Uterus (tissue), 4 donors: Measurements from ENCODE around the gene IL1RAP. TPM values are rescaled to one million over a fixed set of nuclear protein-coding genes. Genes with fewer than 3 reads are reported as not detected.

Experiments
- DNase-seq, 2 donors: peaks; one replicate each; pipeline ENCODE4 v3.0.0-alpha.2; 2019 to 2020
- H3K27ac ChIP-seq, 2 donors: fragments of 200-600 bp; sonication (generic); 1 replicate in 1 of 2; 2 replicates in 1 of 2; pipeline ENCODE4 v1.5.1; 2016 to 2018
- H3K27me3 ChIP-seq, 2 donors: fragments of 200-600 bp; sonication (generic); one replicate each; pipeline ENCODE4 v1.5.1; 2018 to 2019; ENCODE audit warnings: control low read depth in 1 of 2
- H3K36me3 ChIP-seq, 2 donors: fragments of 200-600 bp; sonication (generic); one replicate each; pipeline ENCODE4 v1.5.1; 2019; ENCODE audit warnings: control low read depth in 1 of 2
- H3K4me1 ChIP-seq, 2 donors: fragments of 200-600 bp; sonication (generic); one replicate each; pipeline ENCODE4 v1.5.1; 2018 to 2019; ENCODE audit warnings: control low read depth in 1 of 2
- H3K4me3 ChIP-seq, 2 donors: fragments of 200-600 bp; sonication (generic); 1 replicate in 1 of 2; 2 replicates in 1 of 2; pipeline ENCODE4 v1.5.1; 2018 to 2019; ENCODE audit warnings: mild to moderate bottlenecking in 1 of 2
- H3K9me3 ChIP-seq, 2 donors: fragments of 200-600 bp; sonication (generic); one replicate each; pipeline ENCODE4 v1.5.1; 2019; ENCODE audit warnings: control low read depth in 1 of 2
- POLR2A ChIP-seq, 2 donors: fragments of 450-650 bp; IDR thresholded peaks; one replicate each; pipeline ENCODE4 v1.6.1; 2016; ENCODE audit warnings: antibody characterized with exemption in 2 of 2, mild to moderate bottlenecking in 1 of 2, moderate library complexity in 1 of 2
- intact Hi-C: fragments of 100-400 bp; cut with DNase I; formaldehyde crosslinking; loops from one replicate; pipeline ENCODE4 v1.15.1; 2023; ENCODE audit warnings: low total_unique reads
- total RNA-seq, 4 donors: library from RNA; depleted of rRNA in 3 of 4; stranded (reverse); fragments of >200 nt in 3 of 4; gene quantifications; one replicate each; pipeline versions ENCODE4 v1.1.0 to v1.2.4, GENCODE V29; 2014 to 2023
- TF ChIP-seq, protein P1 (sequence below), 4 experiments: fragments of 200-600 bp in 2 of 4; fragments of 450-650 bp in 2 of 4; sonication (generic) in 2 of 4; IDR thresholded peaks; one replicate each; pipeline ENCODE4 v1.5.1; 2016 to 2019; ENCODE audit warnings: antibody characterized with exemption in 4 of 4, mild to moderate bottlenecking in 2 of 4, moderate library complexity in 1 of 4
- donor health status: DM: yes; HTN: yes; CAD: no.

Gene IL1RAP
- total RNA-seq, 4 donors from 2014 or later, result 2.8 to 26.8 (median 10.4) TPM

DNA sequence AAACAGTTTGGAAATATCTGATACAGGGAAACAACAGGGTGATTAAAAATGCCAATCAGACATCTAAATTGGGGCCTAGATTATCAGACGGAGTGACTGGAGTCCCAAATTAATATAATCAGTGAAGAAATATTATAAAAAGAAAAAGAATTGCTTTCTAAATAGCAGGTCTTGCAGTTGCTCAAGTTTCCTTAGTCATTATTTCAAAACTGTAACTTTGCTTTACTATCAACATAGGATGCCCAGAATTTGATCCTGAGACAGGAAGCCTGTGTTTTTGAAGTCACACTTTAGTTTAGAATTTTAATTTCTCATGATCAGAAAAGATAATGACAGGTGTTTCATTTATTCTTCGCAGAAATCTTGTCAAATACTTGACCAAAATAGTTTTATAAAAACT lies 105.9 kb downstream of the IL1RAP start:
- TF ChIP-seq POLR2A (IDR thresholded peaks at IDR 0.05), result no peak
- TF ChIP-seq, protein P1, sequence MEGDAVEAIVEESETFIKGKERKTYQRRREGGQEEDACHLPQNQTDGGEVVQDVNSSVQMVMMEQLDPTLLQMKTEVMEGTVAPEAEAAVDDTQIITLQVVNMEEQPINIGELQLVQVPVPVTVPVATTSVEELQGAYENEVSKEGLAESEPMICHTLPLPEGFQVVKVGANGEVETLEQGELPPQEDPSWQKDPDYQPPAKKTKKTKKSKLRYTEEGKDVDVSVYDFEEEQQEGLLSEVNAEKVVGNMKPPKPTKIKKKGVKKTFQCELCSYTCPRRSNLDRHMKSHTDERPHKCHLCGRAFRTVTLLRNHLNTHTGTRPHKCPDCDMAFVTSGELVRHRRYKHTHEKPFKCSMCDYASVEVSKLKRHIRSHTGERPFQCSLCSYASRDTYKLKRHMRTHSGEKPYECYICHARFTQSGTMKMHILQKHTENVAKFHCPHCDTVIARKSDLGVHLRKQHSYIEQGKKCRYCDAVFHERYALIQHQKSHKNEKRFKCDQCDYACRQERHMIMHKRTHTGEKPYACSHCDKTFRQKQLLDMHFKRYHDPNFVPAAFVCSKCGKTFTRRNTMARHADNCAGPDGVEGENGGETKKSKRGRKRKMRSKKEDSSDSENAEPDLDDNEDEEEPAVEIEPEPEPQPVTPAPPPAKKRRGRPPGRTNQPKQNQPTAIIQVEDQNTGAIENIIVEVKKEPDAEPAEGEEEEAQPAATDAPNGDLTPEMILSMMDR (IDR thresholded peaks at IDR 0.05), result no peak
- no peak for DNase-seq
- Histone ChIP-seq H3K27ac (no peak overlapping the region), H3K4me1 (no peaks in the 10 kb centered on the region), H3K36me3 (no peaks in the 10 kb centered on the region), H3K9me3 (no peaks in the 10 kb centered on the region), H3K4me3 (no peak overlapping the region), H3K27me3 (no peaks in the 10 kb centered on the region)
- intact Hi-C loops, result no loop called here

DNA sequence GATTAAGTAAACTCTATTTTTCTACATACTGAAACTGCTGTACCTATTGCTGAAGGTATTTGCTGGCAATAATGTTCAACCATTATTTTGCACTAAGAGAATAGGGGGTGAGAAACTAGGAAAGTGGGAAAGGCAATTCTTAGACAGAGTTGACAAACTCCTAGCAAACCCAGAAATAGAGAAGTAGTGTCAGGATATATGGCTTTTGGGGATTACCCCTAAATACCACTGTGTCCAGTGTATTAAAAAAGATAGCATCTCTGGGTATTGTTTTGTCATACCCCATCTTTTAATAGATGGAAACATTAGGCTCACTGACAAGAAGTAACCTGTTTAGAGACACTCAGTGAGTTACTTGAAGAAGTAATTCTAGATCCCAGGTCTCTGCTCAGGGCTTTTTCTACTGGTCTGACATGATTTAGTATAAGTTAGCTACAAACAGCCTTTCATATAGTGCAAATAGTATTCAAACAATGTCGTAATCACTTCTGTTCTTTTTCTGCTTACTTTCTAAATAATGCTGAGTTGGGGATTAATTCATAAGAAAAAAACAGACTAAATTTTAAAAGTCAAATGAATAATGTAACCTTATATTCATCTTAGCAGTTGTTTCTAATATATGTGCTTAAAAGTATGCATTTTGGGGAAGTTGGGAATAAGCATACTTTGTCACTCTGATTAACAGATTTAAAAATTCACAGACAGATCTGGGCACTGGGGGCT lies 107.2 kb downstream of the IL1RAP start:
- Histone ChIP-seq H3K36me3 (no peaks in the 10 kb centered on the region), H3K9me3 (no peaks in the 10 kb centered on the region), H3K27me3 (no peaks in the 10 kb centered on the region), H3K4me1 (no peaks in the 10 kb centered on the region), H3K27ac (no peak overlapping the region), H3K4me3 (no peak overlapping the region)
- TF ChIP-seq, protein P1 (IDR thresholded peaks at IDR 0.05), result no peak
- no peak for TF ChIP-seq POLR2A (IDR thresholded peaks at IDR 0.05)
- DNase-seq, result no peak
- intact Hi-C loops, result no loop called here

DNA sequence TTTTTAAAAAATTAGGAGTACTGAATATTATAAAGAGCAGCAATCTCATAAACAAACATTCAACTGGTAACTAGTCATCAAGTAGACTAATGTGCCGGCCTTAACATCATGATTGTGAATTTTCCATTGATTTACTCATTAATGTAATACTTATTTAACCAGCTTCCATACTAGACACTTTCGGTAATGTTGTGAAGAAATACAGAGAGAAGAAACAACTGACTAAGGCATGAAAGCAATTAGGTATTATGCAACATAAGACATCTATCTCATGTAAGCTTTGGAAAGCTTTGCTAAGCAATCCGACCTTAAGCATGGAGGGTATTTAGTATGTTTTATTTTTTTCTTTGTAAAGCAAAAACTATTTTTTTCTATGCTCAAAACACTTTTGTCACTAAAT lies 108.0 kb downstream of the IL1RAP start:
- no peak for DNase-seq
- intact Hi-C loops, result no loop called here
- no peaks in the 10 kb centered on the region for H3K27me3 ChIP-seq
- TF ChIP-seq POLR2A (IDR thresholded peaks at IDR 0.05), result no peak
- TF ChIP-seq, protein P1 (IDR thresholded peaks at IDR 0.05), result no peak
- no peak overlapping the region for H3K4me3 ChIP-seq
- no peaks in the 10 kb centered on the region for H3K4me1 ChIP-seq
- H3K9me3 ChIP-seq, result no peaks in the 10 kb centered on the region
- H3K36me3 ChIP-seq, result no peaks in the 10 kb centered on the region
- no peak overlapping the region for H3K27ac ChIP-seq

DNA sequence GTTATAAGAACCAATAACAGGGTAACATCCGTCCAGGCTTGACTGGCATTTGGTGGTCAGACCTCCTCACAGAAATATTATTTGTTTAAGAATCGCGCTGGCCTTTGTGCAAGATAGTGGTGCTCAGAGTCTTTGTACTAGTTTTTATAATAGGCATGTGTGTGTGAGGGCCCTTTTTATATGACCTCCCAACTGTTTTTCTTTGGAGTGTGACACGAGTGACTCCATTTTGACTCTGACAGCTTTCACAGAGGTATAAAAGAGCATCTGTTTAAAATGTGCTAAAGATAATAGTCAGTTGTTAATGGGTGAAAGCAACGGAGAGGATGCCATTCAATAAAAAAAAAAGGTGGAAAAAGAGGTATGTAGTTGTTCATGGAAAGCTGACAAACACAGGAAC lies 110.4 kb downstream of the IL1RAP start:
- no peak for DNase-seq
- H3K9me3 ChIP-seq, result no peaks in the 10 kb centered on the region
- H3K36me3 ChIP-seq, result no peaks in the 10 kb centered on the region
- H3K4me1 ChIP-seq, result no peaks in the 10 kb centered on the region
- TF ChIP-seq, protein P1 (IDR thresholded peaks at IDR 0.05), result no peak
- TF ChIP-seq POLR2A (IDR thresholded peaks at IDR 0.05), result no peak
- H3K4me3 ChIP-seq, result no peak overlapping the region
- intact Hi-C loops, result no loop called here
- H3K27me3 ChIP-seq, result no peaks in the 10 kb centered on the region
- H3K27ac ChIP-seq, result no peak overlapping the region

DNA sequence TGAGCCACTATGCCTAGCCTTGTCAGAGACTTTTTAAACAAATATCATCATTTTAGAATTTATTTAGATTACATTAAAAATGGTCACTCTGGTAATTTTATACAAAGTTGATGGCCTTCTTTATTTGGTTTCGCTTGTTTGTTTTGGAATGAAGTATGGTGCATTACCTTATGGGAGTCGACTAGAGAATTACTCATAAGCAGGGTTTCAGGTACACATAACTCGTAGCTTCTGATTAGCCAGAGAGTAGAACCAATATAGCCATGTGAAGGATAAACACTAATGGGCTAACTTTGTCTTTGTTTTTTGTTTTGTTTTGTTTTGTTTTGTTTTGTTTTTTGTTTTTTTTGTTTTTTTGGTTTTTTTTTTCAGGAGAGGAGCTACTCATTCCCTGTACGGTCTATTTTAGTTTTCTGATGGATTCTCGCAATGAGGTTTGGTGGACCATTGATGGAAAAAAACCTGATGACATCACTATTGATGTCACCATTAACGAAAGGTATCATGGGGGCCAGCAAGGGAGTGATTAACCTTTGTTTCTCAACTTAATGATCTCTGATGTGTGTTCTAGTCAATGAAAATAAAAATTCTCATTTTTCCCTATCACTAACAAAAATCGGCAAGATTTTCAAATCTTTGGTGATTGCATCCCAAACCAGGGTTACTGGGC lies 113.2 kb downstream of the IL1RAP start:
- intact Hi-C loops, result no loop called here
- Histone ChIP-seq H3K4me3 (no peak overlapping the region), H3K4me1 (no peaks in the 10 kb centered on the region), H3K9me3 (no peaks in the 10 kb centered on the region), H3K27me3 (no peaks in the 10 kb centered on the region), H3K36me3 (no peaks in the 10 kb centered on the region), H3K27ac (no peak overlapping the region)
- TF ChIP-seq, protein P1 (IDR thresholded peaks at IDR 0.05), result no peak
- no peak for TF ChIP-seq POLR2A (IDR thresholded peaks at IDR 0.05)
- DNase-seq, result no peak
